Astrocyte of the hippocampus (primary cell): Measurements from ENCODE around the gene EDAR.

Source experiments
- DNase-seq: peaks from one replicate; pipeline ENCODE4 v3.0.0; 2011; ENCODE audit warnings: low read depth, low spot score

Gene EDAR

DNA sequence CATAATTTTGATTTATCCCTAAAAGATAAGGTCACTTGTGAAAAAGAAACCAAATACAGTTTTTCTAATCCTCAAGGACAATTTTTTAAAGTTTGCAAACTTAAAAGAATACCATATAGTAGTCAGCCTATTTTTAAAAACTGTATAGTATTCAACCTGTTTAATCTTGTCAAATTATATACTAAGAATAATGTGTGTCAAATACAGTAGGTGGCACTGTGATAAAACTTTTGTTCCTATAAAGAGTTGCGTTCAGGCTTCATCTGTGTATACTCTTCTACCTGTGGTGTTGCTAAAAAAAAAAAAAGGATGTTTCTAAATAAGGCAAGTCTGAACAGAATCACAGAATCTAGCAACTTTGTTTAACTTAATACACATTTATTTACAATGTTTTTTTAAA lies 133.8 kb downstream of the EDAR start:
- DNase-seq, result peak; percentile 34

DNA sequence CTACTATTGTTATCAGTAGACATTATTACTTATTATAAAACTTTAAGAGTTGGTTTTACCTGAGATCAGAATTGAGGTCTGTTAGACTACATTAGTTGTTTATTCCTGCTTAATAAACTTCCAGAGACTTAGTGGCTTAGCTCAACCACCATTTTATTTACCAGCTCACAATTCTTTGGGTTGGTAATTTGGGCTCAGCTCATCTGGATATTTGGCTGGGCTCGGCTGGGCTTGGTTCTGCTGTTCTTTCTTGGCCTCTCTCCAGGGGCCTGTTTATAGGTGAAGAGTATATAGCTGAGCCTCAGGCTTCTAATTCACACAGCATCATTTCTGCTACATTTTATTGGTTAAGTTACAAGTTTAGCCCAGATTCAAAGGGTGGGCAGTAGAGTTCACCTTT lies 134.5 kb downstream of the EDAR start:
- DNase-seq, result no peak

GRCh38 chr2:108853421-108853820 lies 135.6 kb downstream of the EDAR start:
- DNase-seq, result peak; percentile 25

- DNase-seq, result no peak
These were observed 136.6 kb downstream of the EDAR start for GRCh38 chr2:108852375-108852774.

GRCh38 chr2:108847000-108847399 lies 142.0 kb downstream of the EDAR start:
- no peak for DNase-seq

- no peak for DNase-seq
These were observed 143.1 kb downstream of the EDAR start for GRCh38 chr2:108845923-108846322.
